PC-9 (cell line): ENCODE results near the gene CTRB2. TPM values are rescaled to one million over a fixed set of nuclear protein-coding genes. Genes with fewer than 3 reads are reported as not detected.
"Not testable (repeated sequence)": the region's sequence is repeated elsewhere in the genome, so short reads cannot be mapped to it uniquely, and the experiment has no call there.

Experiments
- BruUV-seq: library from RNA; stranded (reverse); fragments of 400-500 nt; replicated peaks from 2 replicates; lab custom pipeline; 2021; lab: Mats Ljungman, UMichigan
- CTCF ChIA-PET: fragments of 300-600 bp; sonication (Branson Sonifier 250); formaldehyde crosslinking; loops from one replicate; lab custom pipeline; 2022; ENCODE audit warnings: antibody characterized with exemption; lab: Charles Lee
- POLR2A ChIA-PET: fragments of 300-600 bp; sonication (Branson Sonifier 250); formaldehyde crosslinking; loops from one replicate; lab custom pipeline; 2022; ENCODE audit warnings: antibody characterized with exemption; ENCODE audit not compliant: unreplicated experiment; lab: Charles Lee
- DNase-seq, 2 experiments: peaks; one replicate each; pipeline versions ENCODE4 v3.0.0 to v3.0.0-alpha.2; 2015 to 2022; ENCODE audit warnings: mixed read lengths in 1 of 2
- H2AFZ ChIP-seq: fragments of 200-600 bp; sonication (generic); 2 replicates; pipeline ENCODE4 v1.8.1; 2017; ENCODE audit warnings: antibody characterized with exemption
- H3F3A ChIP-seq: fragments of 200-600 bp; sonication (generic); 2 replicates; pipeline ENCODE4 v1.8.1; 2017; ENCODE audit warnings: antibody characterized with exemption, mild to moderate bottlenecking, low read depth; ENCODE audit not compliant: insufficient read depth
- H3K27ac ChIP-seq: fragments of 200-600 bp; sonication (generic); 2 replicates; pipeline ENCODE4 v1.6.1; 2016; ENCODE audit warnings: mixed run types
- H3K27me3 ChIP-seq: fragments of 200-600 bp; sonication (generic); 2 replicates; pipeline ENCODE4 v1.6.1; 2016; ENCODE audit warnings: low read depth, mixed run types; ENCODE audit not compliant: insufficient read depth
- H3K36me3 ChIP-seq: fragments of 200-600 bp; sonication (generic); 2 replicates; pipeline ENCODE4 v1.6.1; 2016; ENCODE audit warnings: low read depth, mixed run types
- H3K4me1 ChIP-seq: fragments of 200-600 bp; sonication (generic); replicated peaks from 2 replicates; pipeline ENCODE4 v1.6.1; 2016; ENCODE audit warnings: mixed run types; ENCODE audit not compliant: insufficient read depth
- H3K4me2 ChIP-seq: fragments of 200-600 bp; sonication (generic); 2 replicates; pipeline ENCODE4 v1.6.1; 2017; ENCODE audit warnings: mixed run types
- H3K4me3 ChIP-seq: fragments of 200-600 bp; sonication (generic); 2 replicates; pipeline ENCODE4 v1.6.1; 2016; ENCODE audit warnings: mixed run types
- H3K79me2 ChIP-seq: fragments of 200-600 bp; sonication (generic); 2 replicates; pipeline ENCODE4 v1.6.1; 2017; ENCODE audit warnings: low read depth, mixed run types
- H3K9me2 ChIP-seq: fragments of 200-600 bp; sonication (generic); 2 replicates; pipeline ENCODE4 v1.8.1; 2017; ENCODE audit warnings: mild to moderate bottlenecking; ENCODE audit not compliant: insufficient read depth
- H3K9me3 ChIP-seq: fragments of 200-600 bp; sonication (generic); 2 replicates; pipeline ENCODE4 v1.8.1; 2016; ENCODE audit warnings: low read depth; ENCODE audit not compliant: insufficient read depth
- H4K20me1 ChIP-seq: fragments of 200-600 bp; sonication (generic); 2 replicates; pipeline ENCODE4 v1.8.1; 2017; ENCODE audit not compliant: insufficient read depth
- CTCF ChIP-seq: fragments of 200-600 bp; sonication (generic); conservative IDR thresholded peaks from 2 replicates; pipeline ENCODE4 v1.6.1; 2017; ENCODE audit warnings: mixed run types, antibody characterized with exemption, mild to moderate bottlenecking, moderate library complexity
- EZH2 ChIP-seq: fragments of 200-600 bp; sonication (generic); IDR thresholded peaks from 2 replicates; pipeline ENCODE4 v1.8.0; 2017; ENCODE audit warnings: antibody characterized with exemption, low read depth
- intact Hi-C: fragments of 100-400 bp; cut with micrococcal nuclease; formaldehyde crosslinking; loops from one replicate; pipeline ENCODE4 v1.10.0; 2022; ENCODE audit not compliant: unreplicated experiment
- total RNA-seq: library from RNA; stranded (reverse); gene quantifications from 2 replicates; pipeline ENCODE4 v1.2.3, GENCODE V29; 2021

CTRB2 gene
- total RNA-seq, 1 experiment from 2014 or later, result not detected

GRCh38 chr16:75208861-75209505, 2.0 kb upstream of the CTRB2 start:
- TF ChIP-seq EZH2 (no peak), CTCF (no peak)
- H2AFZ ChIP-seq, result no peak overlapping the region
- H3K27ac ChIP-seq, result no peak overlapping the region
- H3K9me3 ChIP-seq, result no peaks in the 10 kb centered on the region
- H3K36me3 ChIP-seq, result no peaks in the 10 kb centered on the region
- intact Hi-C loops, result no loop called here
- no peaks in the 10 kb centered on the region for H3K4me1 ChIP-seq
- POLR2A ChIA-PET, result no interaction called here
- BruUV-seq, result no TSS peak
- no peaks in the 10 kb centered on the region for H3K9me2 ChIP-seq
- H3K4me2 ChIP-seq, result no peak overlapping the region
- H3F3A ChIP-seq, result no peaks in the 10 kb centered on the region
- no peaks in the 10 kb centered on the region for H4K20me1 ChIP-seq
- H3K27me3 ChIP-seq, result no peaks in the 10 kb centered on the region
- DNase-seq, result no peak
- H3K4me3 ChIP-seq, result no peak overlapping the region
- CTCF ChIA-PET, result no interaction called here
- H3K79me2 ChIP-seq, result no peaks in the 10 kb centered on the region

GRCh38 chr16:75208242-75208825, 1.4 kb upstream of the CTRB2 start:
- no TSS peak for BruUV-seq
- CTCF ChIA-PET, result no interaction called here
- intact Hi-C loops, result no loop called here

GRCh38 chr16:75207831-75208230, 870 bp upstream of the CTRB2 start:
- no TSS peak for BruUV-seq
- H3K9me3 ChIP-seq, result no peaks in the 10 kb centered on the region
- no peaks in the 10 kb centered on the region for H3K4me1 ChIP-seq
- no peak overlapping the region for H3K4me2 ChIP-seq
- DNase-seq, result peak in 1 of 2 experiments; percentile 27
- no peaks in the 10 kb centered on the region for H3F3A ChIP-seq
- no peaks in the 10 kb centered on the region for H3K36me3 ChIP-seq
- intact Hi-C loops, result loop anchor here (2.0 kb wide), 1 partner anchor 17 kb away; no protein-coding TSS in a partner anchor
- no peaks in the 10 kb centered on the region for H3K27me3 ChIP-seq
- no peaks in the 10 kb centered on the region for H4K20me1 ChIP-seq
- H2AFZ ChIP-seq, result no peak overlapping the region
- H3K4me3 ChIP-seq, result no peak overlapping the region
- ChIA-PET POLR2A (interaction anchor here (0.6 kb wide), 1 partner anchor 186 kb away, joined by 34 read pairs; no protein-coding TSS in a partner anchor), CTCF (no interaction called here)
- TF ChIP-seq CTCF, result no peak
- H3K9me2 ChIP-seq, result no peaks in the 10 kb centered on the region
- no peaks in the 10 kb centered on the region for H3K79me2 ChIP-seq
- no peak overlapping the region for H3K27ac ChIP-seq

More at GRCh38 chr16:75208242-75208825, 1.4 kb upstream of the CTRB2 start:
- H3K4me2 ChIP-seq, result no peak overlapping the region
- H3K36me3 ChIP-seq, result no peaks in the 10 kb centered on the region
- no peak overlapping the region for H2AFZ ChIP-seq
- H4K20me1 ChIP-seq, result no peaks in the 10 kb centered on the region
- TF ChIP-seq CTCF (no peak), EZH2 (no peak)
- no peaks in the 10 kb centered on the region for H3F3A ChIP-seq
- H3K9me3 ChIP-seq, result no peaks in the 10 kb centered on the region
- no peaks in the 10 kb centered on the region for H3K27me3 ChIP-seq
- H3K79me2 ChIP-seq, result no peaks in the 10 kb centered on the region
- H3K27ac ChIP-seq, result no peak overlapping the region
- POLR2A ChIA-PET, result interaction anchor here (0.6 kb wide), 1 partner anchor 186 kb away, joined by 34 read pairs; no protein-coding TSS in a partner anchor
- H3K4me1 ChIP-seq, result no peaks in the 10 kb centered on the region
- no peaks in the 10 kb centered on the region for H3K9me2 ChIP-seq
- peak in 1 of 2 experiments; percentile 19 for DNase-seq
- H3K4me3 ChIP-seq, result no peak overlapping the region

GRCh38 chr16:75205961-75206748, 806 bp downstream of the CTRB2 start:
- CTCF ChIA-PET, BruUV-seq, H3K79me2 ChIP-seq, H3K27ac ChIP-seq, DNase-seq, H3K4me2 ChIP-seq, H3K4me1 ChIP-seq, H3K9me3 ChIP-seq, H3K27me3 ChIP-seq, H3K9me2 ChIP-seq, POLR2A ChIA-PET, H2AFZ ChIP-seq, H3F3A ChIP-seq, H3K4me3 ChIP-seq, H4K20me1 ChIP-seq, H3K36me3 ChIP-seq: not testable (repeated sequence)
- intact Hi-C loops, result loop anchor here (2.0 kb wide), 1 partner anchor 19 kb away; no protein-coding TSS in a partner anchor

GRCh38 chr16:75205438-75205837, 1.5 kb downstream of the CTRB2 start:
- H2AFZ ChIP-seq, H3K9me2 ChIP-seq, H3K4me3 ChIP-seq, H4K20me1 ChIP-seq, H3F3A ChIP-seq, H3K79me2 ChIP-seq, DNase-seq, H3K4me2 ChIP-seq, H3K27ac ChIP-seq, intact Hi-C loops, H3K4me1 ChIP-seq, H3K36me3 ChIP-seq, CTCF ChIA-PET, H3K9me3 ChIP-seq, POLR2A ChIA-PET, H3K27me3 ChIP-seq, BruUV-seq: not testable (repeated sequence)
